Epithelial cell of esophagus (primary cell): Measurements from ENCODE around the gene SLC22A23.

Experiments used
- DNase-seq: peaks from one replicate; pipeline ENCODE4 v3.0.0; 2010; ENCODE audit warnings: low read depth
- H3K4me3 ChIP-seq: 2 replicates; pipeline ENCODE4 v1.5.1; 2011; ENCODE audit warnings: mild to moderate bottlenecking, low read length, control low read depth
- CTCF ChIP-seq: IDR thresholded peaks from 2 replicates; pipeline ENCODE4 v1.5.1; 2011; ENCODE audit warnings: low read depth, mild to moderate bottlenecking, low read length, control low read depth, inconsistent platforms; ENCODE audit not compliant: insufficient read depth; ENCODE audit errors: missing control alignments

Gene SLC22A23

GRCh38 chr6:3405679-3406078, 51.2 kb downstream of the SLC22A23 start:
- peak; percentile 91 for DNase-seq
- H3K4me3 ChIP-seq = no peak overlapping the region
- no peak for TF ChIP-seq CTCF

GRCh38 chr6:3405182-3405518, 51.7 kb downstream of the SLC22A23 start:
- H3K4me3 ChIP-seq = no peak overlapping the region
- DNase-seq = no peak
- TF ChIP-seq CTCF = no peak

- peak; percentile 92 for DNase-seq
- no peak for TF ChIP-seq CTCF
- H3K4me3 ChIP-seq = no peak overlapping the region
These were observed 53.3 kb downstream of the SLC22A23 start for GRCh38 chr6:3403238-3404173.

- DNase-seq = peak; percentile 96
- peak; percentile 62 for TF ChIP-seq CTCF
These were observed 54.3 kb downstream of the SLC22A23 start for GRCh38 chr6:3402310-3403237.

GRCh38 chr6:3400162-3400561, 56.7 kb downstream of the SLC22A23 start:
- no peak overlapping the region for H3K4me3 ChIP-seq
- no peak for DNase-seq
- no peak for TF ChIP-seq CTCF

More at GRCh38 chr6:3402310-3403237, 54.3 kb downstream of the SLC22A23 start:
- no peak overlapping the region for H3K4me3 ChIP-seq

GRCh38 chr6:3398755-3399696, 57.8 kb downstream of the SLC22A23 start:
- TF ChIP-seq CTCF = no peak
- H3K4me3 ChIP-seq = no peak overlapping the region
- no peak for DNase-seq
